ENCODE results near the gene MINDY4. TPM values are rescaled to one million over a fixed set of nuclear protein-coding genes. Genes with fewer than 3 reads are reported as not detected.

MINDY4 gene
- total and polyA plus RNA-seq, 2 of the 8 experiments (the other 6 are each of a cell fraction or from before 2014, with no cell fraction given), result 1.3 to 3.6 TPM

DNA sequence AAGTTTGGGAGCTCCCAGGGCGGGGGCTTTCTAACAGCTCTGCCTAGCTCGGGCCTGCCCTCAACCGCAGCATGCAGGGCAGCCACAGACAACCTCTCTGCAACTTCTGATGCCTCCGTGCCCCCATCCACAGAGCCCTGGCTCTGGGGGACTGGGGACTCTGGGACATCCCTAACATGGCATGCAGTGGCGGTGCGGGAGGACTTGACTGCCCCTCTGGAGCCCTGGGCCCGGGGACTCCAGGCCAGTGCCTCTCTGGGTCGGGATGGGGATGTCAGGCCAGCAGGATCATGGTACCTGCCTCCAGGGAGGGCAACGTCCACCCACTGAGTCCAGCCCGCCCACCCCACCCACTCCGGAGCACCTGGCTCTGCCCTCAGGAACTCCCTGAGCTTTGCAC, 139.9 kb downstream of the MINDY4 start (continued):
- TF ChIP-seq HDAC2 (IDR thresholded peaks at IDR 0.05; ENCODE audit: borderline replicate concordance in 1 of 2, low read depth in 2 of 2, low read length in 2 of 2), result no peak
- TF ChIP-seq, protein P1, sequence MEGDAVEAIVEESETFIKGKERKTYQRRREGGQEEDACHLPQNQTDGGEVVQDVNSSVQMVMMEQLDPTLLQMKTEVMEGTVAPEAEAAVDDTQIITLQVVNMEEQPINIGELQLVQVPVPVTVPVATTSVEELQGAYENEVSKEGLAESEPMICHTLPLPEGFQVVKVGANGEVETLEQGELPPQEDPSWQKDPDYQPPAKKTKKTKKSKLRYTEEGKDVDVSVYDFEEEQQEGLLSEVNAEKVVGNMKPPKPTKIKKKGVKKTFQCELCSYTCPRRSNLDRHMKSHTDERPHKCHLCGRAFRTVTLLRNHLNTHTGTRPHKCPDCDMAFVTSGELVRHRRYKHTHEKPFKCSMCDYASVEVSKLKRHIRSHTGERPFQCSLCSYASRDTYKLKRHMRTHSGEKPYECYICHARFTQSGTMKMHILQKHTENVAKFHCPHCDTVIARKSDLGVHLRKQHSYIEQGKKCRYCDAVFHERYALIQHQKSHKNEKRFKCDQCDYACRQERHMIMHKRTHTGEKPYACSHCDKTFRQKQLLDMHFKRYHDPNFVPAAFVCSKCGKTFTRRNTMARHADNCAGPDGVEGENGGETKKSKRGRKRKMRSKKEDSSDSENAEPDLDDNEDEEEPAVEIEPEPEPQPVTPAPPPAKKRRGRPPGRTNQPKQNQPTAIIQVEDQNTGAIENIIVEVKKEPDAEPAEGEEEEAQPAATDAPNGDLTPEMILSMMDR (IDR thresholded peaks at IDR 0.05; ENCODE audit: control extremely low read depth in 1 of 3, insufficient read depth in 1 of 3, low read depth in 1 of 3, low read length in 3 of 3), result no peak
- no peak for TF ChIP-seq CEBPB (IDR thresholded peaks at IDR 0.05; ENCODE audit: low read depth, low read length)

Data from H1 (cell line).